HG03108 (cell line): Measurements from ENCODE around the gene CT45A10.
"Not testable (repeated sequence)": the region's sequence is repeated elsewhere in the genome, so short reads cannot be mapped to it uniquely, and the experiment has no call there.

Experiments used
- ATAC-seq: cut with Tn5 transposase; IDR thresholded peaks from one replicate; pipeline ENCODE4 v1.9.1; 2021; ENCODE audit warnings: moderate library complexity; ENCODE audit not compliant: unreplicated experiment

CT45A10 gene

GRCh38 chrX:135893294-135893817 lies at the start of gene CT45A10, which contains the start of gene SAGE1:
CT45A10 (minus strand) TSS chrX:135893444; CDS start chrX:135885344, 8,100 bp downstream.
SAGE1 (plus strand) TSS chrX:135893716; CDS start chrX:135896243, 2,527 bp downstream.
- ATAC-seq, result no peak

GRCh38 chrX:135931644-135932487 lies 38.6 kb upstream of the CT45A10 start:
- ATAC-seq, result no peak

GRCh38 chrX:135927897-135928296 lies 34.7 kb upstream of the CT45A10 start:
- no peak for ATAC-seq

GRCh38 chrX:135923353-135923752 lies 30.1 kb upstream of the CT45A10 start:
- no peak for ATAC-seq

GRCh38 chrX:135920516-135920915 lies 27.3 kb upstream of the CT45A10 start:
- ATAC-seq, result not testable (repeated sequence)

GRCh38 chrX:135914404-135914803 lies 21.2 kb upstream of the CT45A10 start:
- ATAC-seq, result no peak

- no peak for ATAC-seq
These were observed 17.0 kb upstream of the CT45A10 start for GRCh38 chrX:135910251-135910650.

- no peak for ATAC-seq
These were observed 463 bp downstream of the CT45A10 start for GRCh38 chrX:135892781-135893180.

- no peak for ATAC-seq
These were observed 3.1 kb downstream of the CT45A10 start for GRCh38 chrX:135890087-135890585.

- ATAC-seq, result not testable (repeated sequence)
These were observed 4.3 kb downstream of the CT45A10 start for GRCh38 chrX:135888976-135889375.

- not testable (repeated sequence) for ATAC-seq
These were observed 5.0 kb downstream of the CT45A10 start for GRCh38 chrX:135888230-135888629.

- ATAC-seq, result not testable (repeated sequence)
These were observed 10.5 kb downstream of the CT45A10 start for GRCh38 chrX:135882741-135883140.

GRCh38 chrX:135871712-135872111 lies 21.5 kb downstream of the CT45A10 start, which contains the start of gene CT45A9:
CT45A9 (minus strand) TSS chrX:135871812; CDS start chrX:135868061, 3,751 bp downstream.
- ATAC-seq, result not testable (repeated sequence)

- ATAC-seq, result not testable (repeated sequence)
These were observed 38.8 kb downstream of the CT45A10 start, which contains the start of gene CT45A8 for GRCh38 chrX:135854438-135854837. CT45A8 (minus strand) TSS chrX:135854538; CDS start chrX:135850783, 3,755 bp downstream.

- ATAC-seq, result not testable (repeated sequence)
These were observed 56.1 kb downstream of the CT45A10 start, which contains the start of gene CT45A7 for GRCh38 chrX:135837180-135837579. CT45A7 (minus strand) TSS chrX:135837280; CDS start chrX:135833533, 3,747 bp downstream.
